Ovary (tissue), 9 donors: ENCODE results near the gene NFE2L1. TPM values are rescaled to one million over a fixed set of nuclear protein-coding genes. Genes with fewer than 3 reads are reported as not detected.

Source experiments
- DNase-seq, 5 donors: peaks; one replicate each; pipeline ENCODE4 v3.0.0-alpha.2; 2019 to 2020
- H3K27ac ChIP-seq, 2 donors: fragments of 200-600 bp; one replicate each; pipeline versions ENCODE4 v1.5.1 to v1.8.0; 2019 to 2022
- H3K27me3 ChIP-seq: fragments of 200-600 bp; one replicate; pipeline ENCODE4 v1.8.0; 2022
- H3K36me3 ChIP-seq: fragments of 200-600 bp; sonication (generic); one replicate; pipeline ENCODE4 v1.5.1; 2019
- H3K4me1 ChIP-seq: one replicate; pipeline ENCODE4 v1.8.1; 2013; ENCODE audit warnings: mild to moderate bottlenecking, moderate library complexity; ENCODE audit not compliant: insufficient read depth
- H3K4me3 ChIP-seq: fragments of 200-600 bp; sonication (generic); one replicate; pipeline ENCODE4 v1.5.1; 2017
- H3K9me3 ChIP-seq, 2 donors: fragments of 200-600 bp in 1 of 2; sonication (generic) in 1 of 2; one replicate each; pipeline versions ENCODE4 v1.5.1 to v1.8.1; 2013 to 2019; ENCODE audit warnings: mild to moderate bottlenecking in 1 of 2, moderate library complexity in 1 of 2
- EP300 ChIP-seq: sonication (generic); formaldehyde crosslinking; IDR thresholded peaks from one replicate; pipeline ENCODE4 v1.6.1; 2017; ENCODE audit warnings: antibody characterized with exemption
- POLR2A ChIP-seq: fragments of 450-650 bp; IDR thresholded peaks from one replicate; pipeline ENCODE4 v1.6.1; 2017; ENCODE audit warnings: antibody characterized with exemption, mild to moderate bottlenecking, moderate library complexity
- WGBS, 3 donors: extraction: QIAGEN DNeasy Blood & Tissue Kit in 1 of 3; methylation state at CpG; one replicate each; pipeline versions ENCODE4 v1.1.5 to v1.1.7; 2013 to 2017; 5-methylcytosine and 5-hydroxymethylcytosine counted together
- intact Hi-C, 4 donors: fragments of 100-400 bp; cut with DNase I; formaldehyde crosslinking; loops; one replicate each; pipeline versions ENCODE4 v1.11.0 to v1.15.1; 2022 to 2023
- polyA plus RNA-seq, 2 donors: library from polyadenylated mRNA; stranded (reverse); fragments of 200-250 nt in 1 of 2; fragments of 350-450 nt in 1 of 2; fragmentation: Illumina TruSeq in 1 of 2; extraction: RNeasy Lipid Tissue Mini Kit (QIAGEN cat#74804) in 1 of 2; gene quantifications; one replicate each; pipeline ENCODE4 v1.2.3, GENCODE V29; 2013 to 2014
- total RNA-seq, 7 donors: library from RNA; depleted of rRNA in 2 of 7; stranded (reverse); fragments of >200 nt in 2 of 7; fragmentation: NEBNext Ultra II Directional in 3 of 7; extraction: Animal tissue kit (Norgen Biotek cat#: 25700) in 3 of 7; gene quantifications; one replicate each; pipeline versions ENCODE4 v1.1.0 to v1.2.4, GENCODE V29; 2016 to 2023
- TF ChIP-seq, protein P1 (sequence below), 3 donors: fragments of 450-650 bp in 2 of 3; fragments of 200-600 bp in 1 of 3; IDR thresholded peaks; one replicate each; pipeline versions ENCODE4 v1.5.1 to v1.8.0; 2016 to 2022; ENCODE audit warnings: antibody characterized with exemption in 3 of 3, mild to moderate bottlenecking in 1 of 3
- donor health status: DM: no; HTN: no; CAD: no; lungs with moderate emphysema.
- donor health status: DM: no; HTN: no; CAD: no.
- donor health status: Bipolar disorder and iron deficiency.
- donor health status: DM: yes; HTN: yes; CAD: no.
- donor health status: DM: no; HTN: no; CAD: no.
- donor health status: DM: yes; HTN: yes; CAD: no.

The NFE2L1 gene
- total and polyA plus RNA-seq, 9 donors: 80.0 to 577 (median 165) TPM

DNA sequence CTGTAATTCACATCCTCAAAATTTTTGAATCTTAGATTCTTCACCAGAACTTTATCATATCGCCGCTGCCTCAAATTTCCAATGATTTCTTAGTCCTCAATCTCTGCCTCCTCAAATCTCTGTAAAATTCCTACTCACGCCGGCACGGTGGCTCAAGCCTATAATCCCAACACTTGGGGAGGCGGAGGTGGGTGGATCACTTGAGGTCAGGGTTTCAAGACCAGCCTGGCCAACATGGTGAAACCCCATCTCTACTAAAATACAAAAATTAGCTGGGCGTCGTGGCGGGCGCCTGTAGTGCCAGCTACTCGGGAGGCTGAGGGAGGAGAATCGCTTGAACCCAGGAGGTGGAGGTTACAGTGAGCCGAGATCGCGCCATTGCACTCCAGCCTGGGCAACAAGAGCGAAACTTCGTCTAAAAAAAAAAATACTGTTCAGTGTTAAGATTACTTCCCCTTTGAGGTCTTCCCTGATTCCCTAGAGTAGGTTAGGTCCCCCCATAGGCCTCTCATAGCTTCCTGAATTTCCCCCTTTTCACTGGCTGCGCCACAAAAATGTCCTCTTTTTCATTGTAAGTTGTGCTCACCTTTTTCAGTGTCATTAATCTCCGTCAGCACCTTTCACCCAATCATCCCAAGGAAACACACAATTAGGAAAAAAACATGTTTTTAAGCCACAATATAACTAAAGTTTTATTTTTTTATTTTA, 54.0 kb downstream of the NFE2L1 start:
- no peaks in the 10 kb centered on the region for H3K9me3 ChIP-seq
- TF ChIP-seq EP300 (no peak), POLR2A (no peak)
- TF ChIP-seq, protein P1, sequence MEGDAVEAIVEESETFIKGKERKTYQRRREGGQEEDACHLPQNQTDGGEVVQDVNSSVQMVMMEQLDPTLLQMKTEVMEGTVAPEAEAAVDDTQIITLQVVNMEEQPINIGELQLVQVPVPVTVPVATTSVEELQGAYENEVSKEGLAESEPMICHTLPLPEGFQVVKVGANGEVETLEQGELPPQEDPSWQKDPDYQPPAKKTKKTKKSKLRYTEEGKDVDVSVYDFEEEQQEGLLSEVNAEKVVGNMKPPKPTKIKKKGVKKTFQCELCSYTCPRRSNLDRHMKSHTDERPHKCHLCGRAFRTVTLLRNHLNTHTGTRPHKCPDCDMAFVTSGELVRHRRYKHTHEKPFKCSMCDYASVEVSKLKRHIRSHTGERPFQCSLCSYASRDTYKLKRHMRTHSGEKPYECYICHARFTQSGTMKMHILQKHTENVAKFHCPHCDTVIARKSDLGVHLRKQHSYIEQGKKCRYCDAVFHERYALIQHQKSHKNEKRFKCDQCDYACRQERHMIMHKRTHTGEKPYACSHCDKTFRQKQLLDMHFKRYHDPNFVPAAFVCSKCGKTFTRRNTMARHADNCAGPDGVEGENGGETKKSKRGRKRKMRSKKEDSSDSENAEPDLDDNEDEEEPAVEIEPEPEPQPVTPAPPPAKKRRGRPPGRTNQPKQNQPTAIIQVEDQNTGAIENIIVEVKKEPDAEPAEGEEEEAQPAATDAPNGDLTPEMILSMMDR (IDR thresholded peaks at IDR 0.05): no peak
- peak in 2 of 5 donors; percentile 32 to 34 for DNase-seq
- no peak overlapping the region for H3K4me3 ChIP-seq
- no peak overlapping the region for H3K27ac ChIP-seq
- no peaks in the 10 kb centered on the region for H3K27me3 ChIP-seq
- intact Hi-C loops: no loop called here
- peaks cover 6% of the 10 kb centered on the region for H3K4me1 ChIP-seq
- WGBS, 3 donors: 82 to 89% (median 83%) methylated on average over 19 of the region's 19 CpGs
- no peaks in the 10 kb centered on the region for H3K36me3 ChIP-seq

- Histone ChIP-seq H3K36me3 (no peaks in the 10 kb centered on the region), H3K4me3 (no peak overlapping the region), H3K9me3 (no peaks in the 10 kb centered on the region), H3K27me3 (no peaks in the 10 kb centered on the region), H3K4me1 (peaks cover 6% of the 10 kb centered on the region), H3K27ac (no peak overlapping the region)
- intact Hi-C loops: no loop called here
- no peak for TF ChIP-seq EP300
- DNase-seq: no peak
- 76 to 86% (median 80%) methylated on average over 14 of the region's 14 CpGs for WGBS, 3 donors
Measured at GRCh38 chr17:48102798-48103715, 54.9 kb downstream of the NFE2L1 start.

GRCh38 chr17:48104440-48104839, 56.3 kb downstream of the NFE2L1 start:
- Histone ChIP-seq H3K36me3 (no peaks in the 10 kb centered on the region), H3K27me3 (no peaks in the 10 kb centered on the region), H3K9me3 (no peaks in the 10 kb centered on the region), H3K27ac (no peak overlapping the region), H3K4me1 (peaks cover 6% of the 10 kb centered on the region), H3K4me3 (no peak overlapping the region)
- no peak for DNase-seq
- no peak for TF ChIP-seq POLR2A
- no peak for TF ChIP-seq EP300
- TF ChIP-seq, protein P1 (IDR thresholded peaks at IDR 0.05): no peak
- 85 to 89% (median 87%) methylated on average over 7 of the region's 7 CpGs for WGBS, 3 donors
- intact Hi-C loops: no loop called here

- Histone ChIP-seq H3K36me3 (no peaks in the 10 kb centered on the region), H3K9me3 (no peaks in the 10 kb centered on the region), H3K27ac (peak overlapping the region; percentile 63 to 93), H3K4me3 (peak overlapping the region; percentile 97), H3K4me1 (no peaks in the 10 kb centered on the region), H3K27me3 (no peaks in the 10 kb centered on the region)
- intact Hi-C loops: no loop called here
- TF ChIP-seq POLR2A (no peak), EP300 (no peak)
- TF ChIP-seq, protein P1 (IDR thresholded peaks at IDR 0.05): no peak
- no peak for DNase-seq
- WGBS, 3 donors: 24 to 39% (median 28%) methylated on average over 13 of the region's 13 CpGs
Measured at GRCh38 chr17:48106802-48107136, 58.6 kb downstream of the NFE2L1 start.
